22Rv1 (cell line): Measurements from ENCODE around the gene SOX5.

Experiments
- H3K27ac ChIP-seq: fragments of 450-650 bp; 2 replicates; pipeline ENCODE4 v1.5.1; 2017
- CTCF ChIP-seq: fragments of 450-650 bp; IDR thresholded peaks from 2 replicates; pipeline ENCODE4 v1.5.1; 2017; ENCODE audit warnings: mild to moderate bottlenecking
- ZFX ChIP-seq: fragments of 450-650 bp; IDR thresholded peaks from 2 replicates; pipeline ENCODE4 v1.6.1; 2017; ENCODE audit warnings: antibody characterized with exemption, borderline replicate concordance

Gene SOX5

GRCh38 chr12:23542187-23542586 lies 407.3 kb downstream of the SOX5 start:
- no peak for TF ChIP-seq CTCF
- no peak for TF ChIP-seq ZFX
- no peak overlapping the region for H3K27ac ChIP-seq

GRCh38 chr12:23540572-23540971 lies 408.9 kb downstream of the SOX5 start:
- TF ChIP-seq ZFX (no peak), CTCF (no peak)

GRCh38 chr12:23536293-23536692 lies 413.2 kb downstream of the SOX5 start:
- TF ChIP-seq CTCF (no peak), ZFX (no peak)
- H3K27ac ChIP-seq: no peak overlapping the region

More at GRCh38 chr12:23540572-23540971, 408.9 kb downstream of the SOX5 start:
- H3K27ac ChIP-seq: no peak overlapping the region

GRCh38 chr12:23535441-23535840 lies 414.0 kb downstream of the SOX5 start:
- no peak overlapping the region for H3K27ac ChIP-seq
- no peak for TF ChIP-seq ZFX
- no peak for TF ChIP-seq CTCF

GRCh38 chr12:23534196-23534595 lies 415.3 kb downstream of the SOX5 start:
- no peak overlapping the region for H3K27ac ChIP-seq
- TF ChIP-seq CTCF (no peak), ZFX (no peak)

- TF ChIP-seq ZFX (no peak), CTCF (no peak)
- H3K27ac ChIP-seq: no peak overlapping the region
These were observed 415.8 kb downstream of the SOX5 start for GRCh38 chr12:23533699-23534098.

- H3K27ac ChIP-seq: no peak overlapping the region
- no peak for TF ChIP-seq CTCF
- TF ChIP-seq ZFX: no peak
These were observed 416.2 kb downstream of the SOX5 start for GRCh38 chr12:23533265-23533664.
